ENCODE measurements around the gene C1QTNF8. TPM values are rescaled to one million over a fixed set of nuclear protein-coding genes. Genes with fewer than 3 reads are reported as not detected.

C1QTNF8 gene
- total and polyA plus RNA-seq, 4 donors, result 0.08 to 0.74 TPM; not detected in 2

DNA sequence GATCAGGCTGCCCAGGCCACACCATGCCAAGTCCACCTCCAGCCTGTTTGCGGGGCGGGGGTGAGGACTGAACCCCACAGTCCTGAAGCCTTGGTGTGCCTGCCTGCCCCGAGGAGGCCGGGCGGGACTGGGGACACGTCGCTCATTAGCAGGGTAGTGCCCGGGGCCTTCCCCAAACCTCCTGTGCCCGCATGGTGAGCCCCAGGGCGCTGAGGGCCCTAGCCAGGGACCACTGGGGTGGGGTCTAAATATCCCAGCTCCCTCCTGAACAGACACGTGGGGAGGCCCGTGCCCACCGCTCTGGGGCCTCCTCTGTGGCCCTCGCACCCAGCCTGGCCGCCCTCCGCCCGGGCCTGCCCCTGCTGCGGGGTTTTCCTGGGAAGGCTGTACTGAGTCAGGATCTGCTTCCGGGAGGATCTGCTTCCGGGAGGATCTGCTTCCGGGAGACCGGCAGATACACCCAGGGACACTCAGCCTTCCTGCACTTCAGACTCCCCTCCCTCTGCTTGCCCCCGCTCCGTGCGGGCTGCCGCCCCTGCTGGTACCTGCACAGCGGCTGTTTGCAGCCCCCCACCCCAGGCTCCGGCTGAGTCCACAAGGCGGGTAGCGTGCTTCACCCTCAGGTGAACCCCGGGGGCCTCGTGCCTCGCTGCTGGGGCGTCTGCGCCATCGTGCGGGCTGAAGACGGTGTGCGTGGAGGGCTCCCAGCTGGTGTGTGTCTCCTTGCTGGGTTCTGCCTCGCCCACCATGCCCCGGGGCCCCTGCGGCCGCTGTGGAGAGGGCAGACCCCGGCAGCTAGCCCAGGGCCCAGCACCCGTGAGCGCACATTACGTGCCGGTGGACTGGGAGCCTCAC lies 33.3 kb upstream of the C1QTNF8 start:
- Histone ChIP-seq H3K4me3 (no peak overlapping the region), H3K4me1 (ENCODE audit: control insufficient read depth in 5 of 5, insufficient read depth in 5 of 5, low read length in 5 of 5) (no peaks in the 10 kb centered on the region), H3K36me3 (ENCODE audit: control insufficient read depth in 4 of 4, insufficient read depth in 4 of 4, low read length in 4 of 4) (no peaks in the 10 kb centered on the region), H3K27ac (ENCODE audit: low read depth in 1 of 2, low read length in 1 of 2) (no peak overlapping the region), H3K27me3 (ENCODE audit: control insufficient read depth in 3 of 3, insufficient read depth in 3 of 3, low read length in 2 of 3) (peaks cover 0 to 15% (median 4%) of the 10 kb centered on the region in 3 donors), H3K9ac (ENCODE audit: insufficient read depth in 1 of 2, low read length in 2 of 2) (no peak overlapping the region), H3K9me3 (ENCODE audit: control insufficient read depth in 4 of 4, insufficient read depth in 3 of 4, low read length in 3 of 4) (peaks cover 0 to 8% (median 0%) of the 10 kb centered on the region in 4 donors)
- TF ChIP-seq, protein P1, sequence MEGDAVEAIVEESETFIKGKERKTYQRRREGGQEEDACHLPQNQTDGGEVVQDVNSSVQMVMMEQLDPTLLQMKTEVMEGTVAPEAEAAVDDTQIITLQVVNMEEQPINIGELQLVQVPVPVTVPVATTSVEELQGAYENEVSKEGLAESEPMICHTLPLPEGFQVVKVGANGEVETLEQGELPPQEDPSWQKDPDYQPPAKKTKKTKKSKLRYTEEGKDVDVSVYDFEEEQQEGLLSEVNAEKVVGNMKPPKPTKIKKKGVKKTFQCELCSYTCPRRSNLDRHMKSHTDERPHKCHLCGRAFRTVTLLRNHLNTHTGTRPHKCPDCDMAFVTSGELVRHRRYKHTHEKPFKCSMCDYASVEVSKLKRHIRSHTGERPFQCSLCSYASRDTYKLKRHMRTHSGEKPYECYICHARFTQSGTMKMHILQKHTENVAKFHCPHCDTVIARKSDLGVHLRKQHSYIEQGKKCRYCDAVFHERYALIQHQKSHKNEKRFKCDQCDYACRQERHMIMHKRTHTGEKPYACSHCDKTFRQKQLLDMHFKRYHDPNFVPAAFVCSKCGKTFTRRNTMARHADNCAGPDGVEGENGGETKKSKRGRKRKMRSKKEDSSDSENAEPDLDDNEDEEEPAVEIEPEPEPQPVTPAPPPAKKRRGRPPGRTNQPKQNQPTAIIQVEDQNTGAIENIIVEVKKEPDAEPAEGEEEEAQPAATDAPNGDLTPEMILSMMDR (IDR thresholded peaks at IDR 0.05; ENCODE audit: control extremely low read depth, extremely low read depth), result no peak
- 90 to 93% methylated on average over 47 to 48 of the region's 48 CpGs for WGBS, 2 donors
- ATAC-seq (ENCODE audit: insufficient read depth, low FRiP score) (no peak), DNase-seq (no peak)

DNA sequence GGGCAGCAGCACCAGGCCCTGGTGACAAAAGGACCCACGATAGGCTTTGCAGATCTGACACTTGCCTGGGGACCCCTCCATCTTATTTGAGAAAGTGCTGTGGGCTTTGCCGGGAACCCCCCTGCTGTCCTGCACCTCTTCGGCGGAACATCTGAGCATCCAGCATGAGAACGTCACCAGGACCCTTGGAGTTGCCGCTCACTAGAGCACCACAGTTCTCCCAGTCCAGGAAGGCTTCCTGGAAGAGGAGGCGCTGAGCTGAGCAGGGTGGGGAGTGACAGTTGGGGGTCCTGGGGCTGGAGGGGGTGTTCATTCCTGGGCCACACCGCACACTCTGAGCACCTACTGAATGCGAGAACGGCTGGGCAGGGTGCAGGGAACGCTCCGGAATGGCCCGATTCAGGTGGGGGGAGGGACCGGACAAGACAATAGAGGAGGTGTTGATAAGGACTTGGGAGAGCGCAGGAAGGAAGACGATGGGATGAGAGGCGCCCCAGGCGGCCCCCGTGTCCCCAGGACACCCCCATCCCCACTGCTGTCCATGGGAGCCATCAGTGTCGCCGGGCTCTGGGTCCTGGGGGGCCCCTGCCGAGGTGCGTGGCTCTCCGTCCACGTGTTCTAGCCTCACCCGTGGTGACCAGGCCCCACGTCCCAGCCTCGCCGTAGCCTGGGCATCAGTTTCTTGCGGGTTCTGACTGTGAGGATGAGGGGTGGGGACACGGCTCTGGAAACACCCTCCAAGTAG lies 32.1 kb upstream of the C1QTNF8 start:
- H3K36me3 ChIP-seq (ENCODE audit: control insufficient read depth in 4 of 4, insufficient read depth in 4 of 4, low read length in 4 of 4), result no peaks in the 10 kb centered on the region
- H3K9ac ChIP-seq (ENCODE audit: insufficient read depth in 1 of 2, low read length in 2 of 2), result no peak overlapping the region
- H3K4me3 ChIP-seq, result no peak overlapping the region
- DNase-seq (no peak), ATAC-seq (ENCODE audit: insufficient read depth, low FRiP score) (no peak)
- TF ChIP-seq, protein P1 (IDR thresholded peaks at IDR 0.05; ENCODE audit: control extremely low read depth, extremely low read depth), result no peak
- H3K27ac ChIP-seq (ENCODE audit: low read depth in 1 of 2, low read length in 1 of 2), result no peak overlapping the region
- peaks cover 0 to 22% (median 4%) of the 10 kb centered on the region in 3 donors for H3K27me3 ChIP-seq (ENCODE audit: control insufficient read depth in 3 of 3, insufficient read depth in 3 of 3, low read length in 2 of 3)
- H3K4me1 ChIP-seq (ENCODE audit: control insufficient read depth in 5 of 5, insufficient read depth in 5 of 5, low read length in 5 of 5), result no peaks in the 10 kb centered on the region
- 84 to 87% methylated on average over 31 of the region's 31 CpGs for WGBS, 2 donors
- H3K9me3 ChIP-seq (ENCODE audit: control insufficient read depth in 4 of 4, insufficient read depth in 3 of 4, low read length in 3 of 4), result peaks cover 0 to 6% (median 0%) of the 10 kb centered on the region in 4 donors

GRCh38 chr16:1127101-1127500 lies 31.1 kb upstream of the C1QTNF8 start:
- no peak for ATAC-seq (ENCODE audit: insufficient read depth, low FRiP score)
- Histone ChIP-seq H3K27me3 (ENCODE audit: control insufficient read depth in 3 of 3, insufficient read depth in 3 of 3, low read length in 2 of 3) (peaks cover 0 to 26% (median 4%) of the 10 kb centered on the region in 3 donors), H3K4me1 (ENCODE audit: control insufficient read depth in 5 of 5, insufficient read depth in 5 of 5, low read length in 5 of 5) (no peaks in the 10 kb centered on the region), H3K9me3 (ENCODE audit: control insufficient read depth in 4 of 4, insufficient read depth in 3 of 4, low read length in 3 of 4) (peaks cover 0 to 6% (median 0%) of the 10 kb centered on the region in 4 donors), H3K9ac (ENCODE audit: insufficient read depth in 1 of 2, low read length in 2 of 2) (no peak overlapping the region), H3K27ac (ENCODE audit: low read depth in 1 of 2, low read length in 1 of 2) (no peak overlapping the region), H3K36me3 (ENCODE audit: control insufficient read depth in 4 of 4, insufficient read depth in 4 of 4, low read length in 4 of 4) (no peaks in the 10 kb centered on the region), H3K4me3 (no peak overlapping the region)
- TF ChIP-seq, protein P1 (IDR thresholded peaks at IDR 0.05; ENCODE audit: control extremely low read depth, extremely low read depth), result no peak
- no peak for DNase-seq
- 48 to 62% methylated on average over 16 of the region's 16 CpGs for WGBS, 2 donors
